Measurements from ENCODE around the gene MACROD2. TPM values are rescaled to one million over a fixed set of nuclear protein-coding genes. Genes with fewer than 3 reads are reported as not detected.
A peak's percentile ranks its signal among the peaks of the same experiment; 100 is the strongest.

MACROD2 gene
- polyA plus RNA-seq, 2 of the 4 experiments (the other 2 are of a cell fraction): 0.96 to 1.3 TPM

DNA sequence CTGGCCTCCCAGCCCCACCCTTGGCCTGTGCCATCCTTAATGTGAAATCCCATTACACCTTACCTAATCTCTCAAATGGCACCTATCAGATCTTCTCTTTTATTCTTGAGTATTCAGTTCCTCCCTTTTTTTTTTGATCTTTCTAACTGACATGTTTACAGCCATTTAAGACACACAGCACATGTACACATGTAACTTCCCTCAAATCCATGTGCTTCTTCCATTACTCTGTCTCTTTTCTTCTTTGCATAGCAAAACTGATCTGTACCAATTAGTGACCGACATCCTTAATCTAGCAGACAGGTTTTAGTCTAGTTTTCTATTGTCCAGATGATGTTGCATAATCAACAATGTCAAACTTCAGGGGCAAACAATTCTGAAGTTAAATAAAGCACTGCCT, 755.9 kb downstream of the MACROD2 start:
- FAIRE-seq (peak; percentile 72), ATAC-seq (no peak), DNase-seq (ENCODE audit: low read depth in 1 of 2, low spot score in 1 of 2) (no peak)
- CTCF ChIA-PET: no interaction called here
- Histone ChIP-seq H3K4me1 (no peaks in the 10 kb centered on the region), H3K9me3 (no peaks in the 10 kb centered on the region), H3K4me2 (no peak overlapping the region), H3K27ac (no peak overlapping the region), H3K4me3 (no peak overlapping the region)
- TF ChIP-seq, protein P1, sequence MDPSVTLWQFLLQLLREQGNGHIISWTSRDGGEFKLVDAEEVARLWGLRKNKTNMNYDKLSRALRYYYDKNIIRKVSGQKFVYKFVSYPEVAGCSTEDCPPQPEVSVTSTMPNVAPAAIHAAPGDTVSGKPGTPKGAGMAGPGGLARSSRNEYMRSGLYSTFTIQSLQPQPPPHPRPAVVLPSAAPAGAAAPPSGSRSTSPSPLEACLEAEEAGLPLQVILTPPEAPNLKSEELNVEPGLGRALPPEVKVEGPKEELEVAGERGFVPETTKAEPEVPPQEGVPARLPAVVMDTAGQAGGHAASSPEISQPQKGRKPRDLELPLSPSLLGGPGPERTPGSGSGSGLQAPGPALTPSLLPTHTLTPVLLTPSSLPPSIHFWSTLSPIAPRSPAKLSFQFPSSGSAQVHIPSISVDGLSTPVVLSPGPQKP (IDR thresholded peaks at IDR 0.05; ENCODE audit: low read depth, low read length): no peak
- TF ChIP-seq, protein P2, sequence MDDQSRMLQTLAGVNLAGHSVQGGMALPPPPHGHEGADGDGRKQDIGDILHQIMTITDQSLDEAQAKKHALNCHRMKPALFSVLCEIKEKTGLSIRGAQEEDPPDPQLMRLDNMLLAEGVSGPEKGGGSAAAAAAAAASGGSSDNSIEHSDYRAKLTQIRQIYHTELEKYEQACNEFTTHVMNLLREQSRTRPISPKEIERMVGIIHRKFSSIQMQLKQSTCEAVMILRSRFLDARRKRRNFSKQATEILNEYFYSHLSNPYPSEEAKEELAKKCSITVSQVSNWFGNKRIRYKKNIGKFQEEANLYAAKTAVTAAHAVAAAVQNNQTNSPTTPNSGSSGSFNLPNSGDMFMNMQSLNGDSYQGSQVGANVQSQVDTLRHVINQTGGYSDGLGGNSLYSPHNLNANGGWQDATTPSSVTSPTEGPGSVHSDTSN (IDR thresholded peaks at IDR 0.05): no peak
- TF ChIP-seq MYC (IDR thresholded peaks at IDR 0.05; ENCODE audit: borderline replicate concordance, low read length) (no peak), SMC3 (IDR thresholded peaks at IDR 0.05) (no peak), ZC3H11A (IDR thresholded peaks at IDR 0.05) (no peak), MAZ (IDR thresholded peaks at IDR 0.05; ENCODE audit: borderline replicate concordance, low read depth, low read length) (no peak), CBX2 (IDR thresholded peaks at IDR 0.05; ENCODE audit: borderline replicate concordance, low read depth) (no peak), GATA3 (IDR thresholded peaks at IDR 0.05; ENCODE audit: borderline replicate concordance) (no peak), FOSL2 (IDR thresholded peaks at IDR 0.05) (no peak), FOSL2 (CRISPR knock-in tag; IDR thresholded peaks at IDR 0.05) (no peak), EHMT2 (IDR thresholded peaks at IDR 0.05; ENCODE audit: low read depth) (no peak), POLR2A (IDR thresholded peaks at IDR 0.05; ENCODE audit: low read length) (no peak)
- TF ChIP-seq, protein P3, sequence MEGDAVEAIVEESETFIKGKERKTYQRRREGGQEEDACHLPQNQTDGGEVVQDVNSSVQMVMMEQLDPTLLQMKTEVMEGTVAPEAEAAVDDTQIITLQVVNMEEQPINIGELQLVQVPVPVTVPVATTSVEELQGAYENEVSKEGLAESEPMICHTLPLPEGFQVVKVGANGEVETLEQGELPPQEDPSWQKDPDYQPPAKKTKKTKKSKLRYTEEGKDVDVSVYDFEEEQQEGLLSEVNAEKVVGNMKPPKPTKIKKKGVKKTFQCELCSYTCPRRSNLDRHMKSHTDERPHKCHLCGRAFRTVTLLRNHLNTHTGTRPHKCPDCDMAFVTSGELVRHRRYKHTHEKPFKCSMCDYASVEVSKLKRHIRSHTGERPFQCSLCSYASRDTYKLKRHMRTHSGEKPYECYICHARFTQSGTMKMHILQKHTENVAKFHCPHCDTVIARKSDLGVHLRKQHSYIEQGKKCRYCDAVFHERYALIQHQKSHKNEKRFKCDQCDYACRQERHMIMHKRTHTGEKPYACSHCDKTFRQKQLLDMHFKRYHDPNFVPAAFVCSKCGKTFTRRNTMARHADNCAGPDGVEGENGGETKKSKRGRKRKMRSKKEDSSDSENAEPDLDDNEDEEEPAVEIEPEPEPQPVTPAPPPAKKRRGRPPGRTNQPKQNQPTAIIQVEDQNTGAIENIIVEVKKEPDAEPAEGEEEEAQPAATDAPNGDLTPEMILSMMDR (IDR thresholded peaks at IDR 0.05): no peak
- TF ChIP-seq, protein P4, sequence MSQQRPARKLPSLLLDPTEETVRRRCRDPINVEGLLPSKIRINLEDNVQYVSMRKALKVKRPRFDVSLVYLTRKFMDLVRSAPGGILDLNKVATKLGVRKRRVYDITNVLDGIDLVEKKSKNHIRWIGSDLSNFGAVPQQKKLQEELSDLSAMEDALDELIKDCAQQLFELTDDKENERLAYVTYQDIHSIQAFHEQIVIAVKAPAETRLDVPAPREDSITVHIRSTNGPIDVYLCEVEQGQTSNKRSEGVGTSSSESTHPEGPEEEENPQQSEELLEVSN (IDR thresholded peaks at IDR 0.05; ENCODE audit: borderline replicate concordance, low read depth): no peak
- 81% methylated on average over 1 of the region's 1 CpG for WGBS (ENCODE audit: missing lambda C conversion rate)
- POLR2A ChIA-PET: no interaction called here

DNA sequence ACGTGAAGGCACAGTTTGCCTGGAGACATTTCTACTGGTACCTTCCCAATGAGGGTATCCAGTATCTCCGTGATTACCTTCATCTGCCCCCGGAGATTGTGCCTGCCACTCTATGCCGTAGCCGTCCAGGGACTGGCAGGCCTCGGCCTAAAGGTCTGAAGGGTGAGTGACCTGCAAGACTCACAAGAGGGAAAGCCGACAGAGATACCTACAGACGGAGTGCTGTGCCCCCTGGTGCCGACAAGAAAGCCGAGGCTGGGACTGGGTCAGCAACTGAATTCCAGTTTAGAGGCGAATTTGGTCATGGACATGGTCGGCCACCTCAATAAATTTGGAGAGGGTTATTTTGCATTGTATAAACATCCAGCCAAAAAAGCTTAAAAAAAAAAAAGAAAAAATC, 762.4 kb downstream of the MACROD2 start:
- DNase-seq (ENCODE audit: low read depth in 1 of 2, low spot score in 1 of 2) (no peak), ATAC-seq (no peak), FAIRE-seq (no peak)
- POLR2A ChIA-PET: no interaction called here
- 87% methylated on average over 10 of the region's 12 CpGs for WGBS (ENCODE audit: missing lambda C conversion rate)
- Histone ChIP-seq H3K4me1 (no peaks in the 10 kb centered on the region), H3K9me3 (no peaks in the 10 kb centered on the region), H3K4me2 (no peak overlapping the region), H3K27ac (no peak overlapping the region), H3K4me3 (no peak overlapping the region)
- CTCF ChIA-PET: no interaction called here
- TF ChIP-seq RAD21 (conservative IDR thresholded peaks at IDR 0.05 in 1 of 2, IDR thresholded peaks at IDR 0.05 in 1 of 2) (0 out of 5 replicates have a peak, but pooled peaks of 1 of the 2 experiments have one; percentile 2), SMC3 (IDR thresholded peaks at IDR 0.05) (no peak)

DNA sequence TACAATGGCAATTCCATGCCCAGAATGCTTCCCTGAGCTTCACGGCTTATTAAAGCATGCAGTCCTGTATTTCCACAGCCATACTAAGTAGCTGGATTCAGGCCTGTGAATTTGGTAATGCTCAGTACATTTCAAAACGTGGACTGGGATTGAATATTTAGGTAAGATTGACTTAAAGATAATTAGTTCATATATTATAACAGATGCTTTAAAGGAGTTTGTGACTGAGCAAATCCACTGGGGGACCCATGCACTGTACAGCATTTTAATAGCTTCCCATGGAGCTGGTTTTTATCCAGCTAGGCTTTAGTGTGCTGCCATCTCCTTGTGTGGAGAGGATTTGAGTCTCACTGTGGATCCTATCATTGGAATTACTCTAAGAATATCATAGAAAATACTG, 763.0 kb downstream of the MACROD2 start:
- no peak overlapping the region for H3K27ac ChIP-seq
- ChIA-PET POLR2A (no interaction called here), CTCF (interaction anchor here (1.2 kb wide), 1 partner anchor 421 kb away, joined by 4 read pairs; the partner anchor contains the start of gene FLRT3)
- ATAC-seq (no peak), DNase-seq (ENCODE audit: low read depth in 1 of 2, low spot score in 1 of 2) (no peak), FAIRE-seq (no peak)
- H3K4me1 ChIP-seq: no peaks in the 10 kb centered on the region
- H3K9me3 ChIP-seq: no peaks in the 10 kb centered on the region
- no peak overlapping the region for H3K4me3 ChIP-seq
- H3K4me2 ChIP-seq: no peak overlapping the region
- TF ChIP-seq JUN (IDR thresholded peaks at IDR 0.05) (no peak), ZFP36 (IDR thresholded peaks at IDR 0.05; ENCODE audit: borderline replicate concordance, partially characterized antibody) (no peak), MAFK (IDR thresholded peaks at IDR 0.05; ENCODE audit: partially characterized antibody) (no peak), RFX5 (IDR thresholded peaks at IDR 0.05) (no peak), FOSL2 (IDR thresholded peaks at IDR 0.05) (no peak), FOSL2 (CRISPR knock-in tag; IDR thresholded peaks at IDR 0.05) (no peak), NPAS2 (CRISPR knock-in tag; IDR thresholded peaks at IDR 0.05; ENCODE audit: borderline replicate concordance) (no peak), HOXB5 (CRISPR knock-in tag; IDR thresholded peaks at IDR 0.05) (no peak), HOXB13 (CRISPR knock-in tag; IDR thresholded peaks at IDR 0.05; ENCODE audit: low read depth) (no peak)
- TF ChIP-seq, protein P1 (IDR thresholded peaks at IDR 0.05; ENCODE audit: low read depth, low read length): no peak
- WGBS (ENCODE audit: missing lambda C conversion rate): 56% methylated on average over 2 of the region's 2 CpGs

Data from A549 (cell line).